Measurements from ENCODE around the gene TPRG1L. TPM values are rescaled to one million over a fixed set of nuclear protein-coding genes. Genes with fewer than 3 reads are reported as not detected.

The TPRG1L gene
- polyA plus RNA-seq, 3 donors from 2014 or later = 36.2 to 43.4 (median 40.3) TPM

- no peak overlapping the region for H3K4me3 Mint-ChIP-seq
- H3K27ac Mint-ChIP-seq = no peak overlapping the region
- H3K36me3 Mint-ChIP-seq = peaks cover 0 to 13% (median 4%) of the 10 kb centered on the region in 3 donors
- H3K9me3 Mint-ChIP-seq = no peaks in the 10 kb centered on the region
- peaks cover 0 to 1% of the 10 kb centered on the region in 2 donors for H3K4me1 Mint-ChIP-seq
- no peak for DNase-seq
- peaks cover 0 to 3% (median 0%) of the 10 kb centered on the region in 3 donors for H3K27me3 Mint-ChIP-seq (ENCODE audit: low read depth in 3 of 3)
Observed at GRCh38 chr1:3631320-3632260, 6.8 kb downstream of the TPRG1L start.

GRCh38 chr1:3632298-3632697 lies 7.5 kb downstream of the TPRG1L start:
- Mint-ChIP-seq H3K4me1 (peaks cover 0 to 1% of the 10 kb centered on the region in 2 donors), H3K27me3 (ENCODE audit: low read depth in 3 of 3) (peaks cover 0 to 3% (median 0%) of the 10 kb centered on the region in 3 donors), H3K36me3 (peaks cover 4 to 19% (median 8%) of the 10 kb centered on the region in 3 donors), H3K9me3 (no peaks in the 10 kb centered on the region), H3K27ac (no peak overlapping the region), H3K4me3 (no peak overlapping the region)
- no peak for DNase-seq

GRCh38 chr1:3632716-3633343 lies 8.0 kb downstream of the TPRG1L start:
- Mint-ChIP-seq H3K27me3 (ENCODE audit: low read depth in 3 of 3) (peaks cover 0 to 3% (median 0%) of the 10 kb centered on the region in 3 donors), H3K36me3 (peaks cover 5 to 22% (median 6%) of the 10 kb centered on the region in 3 donors), H3K27ac (no peak overlapping the region), H3K4me1 (peaks cover 0 to 1% of the 10 kb centered on the region in 2 donors), H3K9me3 (no peaks in the 10 kb centered on the region), H3K4me3 (no peak overlapping the region)
- DNase-seq = no peak

- H3K4me1 Mint-ChIP-seq = peaks cover 0 to 1% of the 10 kb centered on the region in 2 donors
- no peak overlapping the region for H3K4me3 Mint-ChIP-seq
- H3K9me3 Mint-ChIP-seq = no peaks in the 10 kb centered on the region
- H3K36me3 Mint-ChIP-seq = peaks cover 6 to 29% (median 10%) of the 10 kb centered on the region in 3 donors
- DNase-seq = no peak
- H3K27me3 Mint-ChIP-seq (ENCODE audit: low read depth in 3 of 3) = peaks cover 0 to 3% (median 0%) of the 10 kb centered on the region in 3 donors
- H3K27ac Mint-ChIP-seq = no peak overlapping the region
Observed at GRCh38 chr1:3633344-3634058, 8.7 kb downstream of the TPRG1L start.

GRCh38 chr1:3634059-3634800 lies 9.4 kb downstream of the TPRG1L start:
- peaks cover 0 to 3% (median 0%) of the 10 kb centered on the region in 3 donors for H3K27me3 Mint-ChIP-seq (ENCODE audit: low read depth in 3 of 3)
- DNase-seq = no peak
- H3K4me3 Mint-ChIP-seq = no peak overlapping the region
- H3K4me1 Mint-ChIP-seq = no peaks in the 10 kb centered on the region
- H3K36me3 Mint-ChIP-seq = peaks cover 6 to 31% (median 10%) of the 10 kb centered on the region in 3 donors
- H3K27ac Mint-ChIP-seq = no peak overlapping the region
- no peaks in the 10 kb centered on the region for H3K9me3 Mint-ChIP-seq

GRCh38 chr1:3636080-3636479 lies 11.3 kb downstream of the TPRG1L start:
- Mint-ChIP-seq H3K27ac (peak overlapping the region in 1 of 6 donors; percentile 34), H3K36me3 (peaks cover 6 to 31% (median 10%) of the 10 kb centered on the region in 3 donors), H3K27me3 (ENCODE audit: low read depth in 3 of 3) (peaks cover 0 to 1% (median 0%) of the 10 kb centered on the region in 3 donors), H3K9me3 (no peaks in the 10 kb centered on the region), H3K4me3 (no peak overlapping the region), H3K4me1 (no peaks in the 10 kb centered on the region)
- no peak for DNase-seq

- Mint-ChIP-seq H3K27ac (peak overlapping the region in 1 of 6 donors; percentile 34), H3K36me3 (peaks cover 6 to 31% (median 10%) of the 10 kb centered on the region in 3 donors), H3K4me3 (no peak overlapping the region), H3K9me3 (no peaks in the 10 kb centered on the region), H3K4me1 (no peaks in the 10 kb centered on the region), H3K27me3 (ENCODE audit: low read depth in 3 of 3) (peaks cover 0 to 1% (median 0%) of the 10 kb centered on the region in 3 donors)
- no peak for DNase-seq
Observed at GRCh38 chr1:3636531-3636930, 11.7 kb downstream of the TPRG1L start.

- Mint-ChIP-seq H3K27ac (no peak overlapping the region), H3K4me1 (peaks cover 0 to 3% of the 10 kb centered on the region in 2 donors), H3K4me3 (no peak overlapping the region), H3K36me3 (peaks cover 6 to 41% (median 15%) of the 10 kb centered on the region in 3 donors), H3K9me3 (no peaks in the 10 kb centered on the region), H3K27me3 (ENCODE audit: low read depth in 3 of 3) (peaks cover 0 to 1% (median 0%) of the 10 kb centered on the region in 3 donors)
- no peak for DNase-seq
Observed at GRCh38 chr1:3638027-3638426, 13.2 kb downstream of the TPRG1L start.

- H3K27me3 Mint-ChIP-seq (ENCODE audit: low read depth in 3 of 3) = peaks cover 0 to 1% (median 0%) of the 10 kb centered on the region in 3 donors
- H3K4me3 Mint-ChIP-seq = no peak overlapping the region
- no peak overlapping the region for H3K27ac Mint-ChIP-seq
Observed at GRCh38 chr1:3638676-3639075, 13.9 kb downstream of the TPRG1L start.

GRCh38 chr1:3639397-3639911 lies 14.6 kb downstream of the TPRG1L start:
- H3K4me3 Mint-ChIP-seq = no peak overlapping the region
- DNase-seq = no peak
- peaks cover 0 to 1% (median 0%) of the 10 kb centered on the region in 3 donors for H3K27me3 Mint-ChIP-seq (ENCODE audit: low read depth in 3 of 3)
- peaks cover 0 to 3% of the 10 kb centered on the region in 2 donors for H3K4me1 Mint-ChIP-seq
- no peaks in the 10 kb centered on the region for H3K9me3 Mint-ChIP-seq
- H3K36me3 Mint-ChIP-seq = peaks cover 6 to 43% (median 17%) of the 10 kb centered on the region in 3 donors
- no peak overlapping the region for H3K27ac Mint-ChIP-seq

More at GRCh38 chr1:3638676-3639075, 13.9 kb downstream of the TPRG1L start:
- peaks cover 0 to 3% of the 10 kb centered on the region in 2 donors for H3K4me1 Mint-ChIP-seq
- H3K9me3 Mint-ChIP-seq = no peaks in the 10 kb centered on the region
- DNase-seq = no peak
- peaks cover 6 to 41% (median 15%) of the 10 kb centered on the region in 3 donors for H3K36me3 Mint-ChIP-seq

GRCh38 chr1:3640121-3640837 lies 15.5 kb downstream of the TPRG1L start:
- H3K27me3 Mint-ChIP-seq (ENCODE audit: low read depth in 3 of 3) = peaks cover 0 to 1% (median 0%) of the 10 kb centered on the region in 3 donors
- no peaks in the 10 kb centered on the region for H3K9me3 Mint-ChIP-seq
- no peak for DNase-seq
- H3K36me3 Mint-ChIP-seq = peaks cover 6 to 45% (median 21%) of the 10 kb centered on the region in 3 donors
- peaks cover 0 to 3% of the 10 kb centered on the region in 2 donors for H3K4me1 Mint-ChIP-seq
- no peak overlapping the region for H3K27ac Mint-ChIP-seq
- H3K4me3 Mint-ChIP-seq = no peak overlapping the region

- no peak for DNase-seq
- H3K4me1 Mint-ChIP-seq = peaks cover 0 to 3% of the 10 kb centered on the region in 2 donors
- no peak overlapping the region for H3K4me3 Mint-ChIP-seq
- H3K36me3 Mint-ChIP-seq = peaks cover 9 to 47% (median 21%) of the 10 kb centered on the region in 3 donors
- H3K9me3 Mint-ChIP-seq = no peaks in the 10 kb centered on the region
- peaks cover 0 to 1% (median 0%) of the 10 kb centered on the region in 3 donors for H3K27me3 Mint-ChIP-seq (ENCODE audit: low read depth in 3 of 3)
- H3K27ac Mint-ChIP-seq = no peak overlapping the region
Observed at GRCh38 chr1:3641046-3641760, 16.4 kb downstream of the TPRG1L start.
